B cell (primary cell): Measurements from ENCODE around the gene NDUFS5. TPM values are rescaled to one million over a fixed set of nuclear protein-coding genes. Genes with fewer than 3 reads are reported as not detected.
"Not testable (repeated sequence)": the region's sequence is repeated elsewhere in the genome, so short reads cannot be mapped to it uniquely, and the experiment has no call there.

Source experiments
- ATAC-seq: fragments of 200-7000 bp; cut with Tn5 transposase; one replicate; pipeline ENCODE4 v1.10.0; 2021; ENCODE audit warnings: low read depth, mild to moderate bottlenecking, moderate number of reproducible peaks, moderate library complexity
- CTCF ChIA-PET: fragments of 350-600 bp; sonication (Branson Sonifier 250); formaldehyde crosslinking; loops from one replicate; lab custom pipeline; 2021; ENCODE audit warnings: antibody characterized with exemption, inconsistent platforms; lab: Charles Lee
- POLR2A ChIA-PET: fragments of 350-600 bp; sonication (Branson Sonifier 250); formaldehyde crosslinking; loops from one replicate; lab custom pipeline; 2021; ENCODE audit warnings: antibody characterized with exemption; lab: Charles Lee
- DNase-seq: peaks from one replicate; pipeline ENCODE4 v3.0.0; 2013
- H2AFZ ChIP-seq: 2 replicates; pipeline ENCODE4 v1.6.1; 2012; ENCODE audit warnings: mild to moderate bottlenecking, low read depth, low read length; ENCODE audit not compliant: insufficient read depth, poor library complexity, severe bottlenecking
- H3K27ac ChIP-seq, 2 donors: 1 replicate in 1 of 2; 2 replicates in 1 of 2; pipeline ENCODE4 v1.5.1; 2012 to 2013; ENCODE audit warnings: low read length in 2 of 2, mild to moderate bottlenecking in 2 of 2, moderate library complexity in 1 of 2
- H3K27me3 ChIP-seq, 4 experiments: fragments of 200-600 bp in 1 of 4; sonication (generic) in 1 of 4; replicated peaks in 1 of 4; 1 replicate in 2 of 4; 2 replicates in 2 of 4; pipeline versions ENCODE4 v1.6.1 to v1.7.0; 2013 to 2016; ENCODE audit warnings: low read length in 3 of 4, mild to moderate bottlenecking in 2 of 4, mixed read lengths in 1 of 4, moderate library complexity in 1 of 4; ENCODE audit not compliant: insufficient read depth in 4 of 4, control insufficient read depth in 3 of 4; ENCODE audit errors: control extremely low read depth in 1 of 4
- H3K36me3 ChIP-seq, 2 experiments: replicated peaks in 1 of 2; 1 replicate in 1 of 2; 2 replicates in 1 of 2; pipeline versions ENCODE4 v1.6.1 to v1.7.1; 2013; ENCODE audit warnings: low read length in 1 of 2; ENCODE audit not compliant: insufficient read depth in 2 of 2, control insufficient read depth in 1 of 2; ENCODE audit errors: control extremely low read depth in 1 of 2, extremely low read depth in 1 of 2
- H3K4me1 ChIP-seq, 2 donors: fragments of 200-600 bp in 1 of 2; sonication (generic) in 1 of 2; 1 replicate in 1 of 2; 2 replicates in 1 of 2; pipeline versions ENCODE4 v1.5.1 to v1.6.1; 2013 to 2017; ENCODE audit warnings: low read length in 2 of 2; ENCODE audit not compliant: control insufficient read depth in 2 of 2, insufficient read depth in 2 of 2
- H3K4me2 ChIP-seq: replicated peaks from 2 replicates; pipeline ENCODE3; 2012; ENCODE audit warnings: mild to moderate bottlenecking, low read depth, low read length; ENCODE audit not compliant: poor library complexity, severe bottlenecking
- H3K4me3 ChIP-seq, 5 experiments: fragments of 200-600 bp in 1 of 5; sonication (generic) in 1 of 5; 1 replicate in 3 of 5; 2 replicates in 2 of 5; pipeline versions ENCODE4 v1.5.1 to v1.7.0; 2011 to 2016; ENCODE audit warnings: low read length in 4 of 5, mild to moderate bottlenecking in 4 of 5, low read depth in 2 of 5, control low read depth in 1 of 5, moderate library complexity in 1 of 5; ENCODE audit not compliant: insufficient read depth in 1 of 5; ENCODE audit errors: control extremely low read depth in 1 of 5, extremely low read depth in 1 of 5
- H3K79me2 ChIP-seq: fragments of 200-600 bp; sonication (generic); one replicate; pipeline ENCODE4 v1.6.0; 2016; ENCODE audit warnings: low read length; ENCODE audit not compliant: control insufficient read depth, insufficient read depth
- H3K9ac ChIP-seq: fragments of 200-600 bp; sonication (generic); 2 replicates; pipeline ENCODE4 v1.6.1; 2017; ENCODE audit warnings: mild to moderate bottlenecking, low read length, moderate library complexity
- H3K9me3 ChIP-seq, 3 donors: one replicate each; pipeline versions ENCODE4 v1.6.1 to v1.7.1; 2013; ENCODE audit warnings: low read length in 2 of 3; ENCODE audit not compliant: control insufficient read depth in 2 of 3, insufficient read depth in 1 of 3; ENCODE audit errors: control extremely low read depth in 1 of 3
- H4K20me1 ChIP-seq: 2 replicates; pipeline ENCODE4 v1.6.0; 2012; ENCODE audit warnings: mild to moderate bottlenecking, low read length; ENCODE audit not compliant: insufficient read depth, control insufficient read depth, poor library complexity, severe bottlenecking
- H3K27ac Mint-ChIP-seq: one replicate; pipeline ENCODE4 v1.8.0; 2021; ENCODE audit warnings: mixed read lengths
- H3K27me3 Mint-ChIP-seq: one replicate; pipeline ENCODE4 v1.8.0; 2021; ENCODE audit warnings: mixed read lengths
- H3K4me1 Mint-ChIP-seq: one replicate; pipeline ENCODE4 v1.8.0; 2021; ENCODE audit warnings: mixed read lengths
- H3K4me3 Mint-ChIP-seq: one replicate; pipeline ENCODE4 v1.8.0; 2021; ENCODE audit warnings: mixed read lengths
- H3K9me3 Mint-ChIP-seq: one replicate; pipeline ENCODE4 v1.8.0; 2022; ENCODE audit warnings: mixed read lengths; ENCODE audit not compliant: insufficient read depth
- CTCF ChIP-seq: fragments of 200-600 bp; IDR thresholded peaks from one replicate; pipeline ENCODE4 v1.8.0; 2022; ENCODE audit warnings: antibody characterized with exemption, mild to moderate bottlenecking
- EZH2 ChIP-seq: IDR thresholded peaks from 2 replicates; pipeline ENCODE4 v1.6.1; 2012; ENCODE audit warnings: borderline replicate concordance, low read depth, mild to moderate bottlenecking, moderate library complexity, low read length; ENCODE audit not compliant: insufficient read depth, poor library complexity, severe bottlenecking
- WGBS: methylation state at CpG from one replicate; pipeline ENCODE4 v1.1.5; 2013; ENCODE audit warnings: missing lambda C conversion rate; ENCODE audit not compliant: insufficient coverage; 5-methylcytosine and 5-hydroxymethylcytosine counted together
- intact Hi-C: fragments of 100-400 bp; cut with micrococcal nuclease; formaldehyde crosslinking; loops from one replicate; pipeline ENCODE4 v1.10.0; 2022
- polyA plus RNA-seq: library from polyadenylated mRNA; depleted of rRNA; stranded (reverse); fragments of >200 nt; gene quantifications from 2 replicates; pipeline ENCODE4 v1.2.3, GENCODE V29; 2012
- total RNA-seq, 2 donors: library from RNA; stranded (reverse); fragments of 120-200 nt in 1 of 2; gene quantifications; 1 replicate in 1 of 2; 2 replicates in 1 of 2; pipeline versions ENCODE4 v1.2.3 to v1.2.4, GENCODE V29; 2013 to 2022

NDUFS5 gene
- total and polyA plus RNA-seq, 2 donors (not counting 1 experiment from before 2014, with no cell fraction given) = 55.8 to 85.5 TPM

GRCh38 chr1:39048745-39049370, 22.7 kb downstream of the NDUFS5 start:
- Mint-ChIP-seq H3K4me3 (no peak overlapping the region), H3K27ac (no peak overlapping the region), H3K27me3 (no peaks in the 10 kb centered on the region), H3K9me3 (no peaks in the 10 kb centered on the region), H3K4me1 (peaks cover 23% of the 10 kb centered on the region)
- Histone ChIP-seq H3K9me3 (no peaks in the 10 kb centered on the region), H3K4me3 (no peak overlapping the region), H4K20me1 (no peaks in the 10 kb centered on the region), H3K4me1 (peaks cover under 1 to 12% of the 10 kb centered on the region in 2 donors), H3K36me3 (no peaks in the 10 kb centered on the region), H3K27ac (no peak overlapping the region), H2AFZ (no peak overlapping the region), H3K9ac (no peak overlapping the region), H3K4me2 (no peak overlapping the region), H3K79me2 (no peaks in the 10 kb centered on the region), H3K27me3 (no peaks in the 10 kb centered on the region)
- 34% methylated on average over 4 of the region's 7 CpGs for WGBS
- DNase-seq (no peak), ATAC-seq (no peak)
- TF ChIP-seq CTCF = no peak
- TF ChIP-seq EZH2 = no peak
- ChIA-PET POLR2A (no interaction called here), CTCF (interaction anchor here (0.6 to 0.7 kb wide), 2 partner anchors 149 to 177 kb away, joined by 3 to 4 read pairs; no protein-coding TSS in a partner anchor)
- intact Hi-C loops = no loop called here

DNA sequence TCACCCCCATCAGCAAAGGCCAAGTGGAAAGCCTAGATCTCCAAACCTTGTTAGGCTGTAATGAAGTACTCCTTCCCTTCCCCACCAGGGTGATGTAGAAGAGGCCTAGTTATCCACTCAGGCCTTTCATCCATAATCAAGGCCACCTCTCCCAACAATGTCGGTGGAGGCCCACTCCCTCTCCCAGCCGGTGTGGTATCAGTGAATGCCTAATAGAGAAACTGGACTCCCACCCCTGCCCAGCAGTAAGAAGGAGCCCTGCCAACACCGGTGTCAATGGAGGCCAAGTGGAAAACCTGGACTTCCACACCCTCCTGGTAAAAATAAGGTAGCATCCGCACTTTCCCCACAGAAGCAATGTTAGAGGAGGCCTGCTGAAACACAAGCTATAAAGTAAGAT, 23.9 kb downstream of the NDUFS5 start:
- Mint-ChIP-seq H3K9me3 (no peaks in the 10 kb centered on the region), H3K27me3 (no peaks in the 10 kb centered on the region), H3K4me3 (no peak overlapping the region), H3K4me1 (peaks cover 18% of the 10 kb centered on the region), H3K27ac (no peak overlapping the region)
- intact Hi-C loops = no loop called here
- Histone ChIP-seq H3K9ac (no peak overlapping the region), H4K20me1 (no peaks in the 10 kb centered on the region), H3K36me3 (no peaks in the 10 kb centered on the region), H3K27me3 (no peaks in the 10 kb centered on the region), H3K79me2 (no peaks in the 10 kb centered on the region), H3K4me1 (peaks cover 0 to 8% of the 10 kb centered on the region in 2 donors), H3K4me2 (no peak overlapping the region), H2AFZ (no peak overlapping the region), H3K27ac (no peak overlapping the region), H3K4me3 (no peak overlapping the region), H3K9me3 (no peaks in the 10 kb centered on the region)
- ATAC-seq (no peak), DNase-seq (no peak)
- 100% methylated on average over 3 of the region's 4 CpGs for WGBS
- TF ChIP-seq CTCF (no peak), EZH2 (no peak)
- ChIA-PET POLR2A (no interaction called here), CTCF (no interaction called here)

GRCh38 chr1:39051193-39051850, 25.2 kb downstream of the NDUFS5 start:
- H3K9ac ChIP-seq, H3K27me3 ChIP-seq, H2AFZ ChIP-seq, H3K36me3 ChIP-seq, H3K4me2 ChIP-seq, H3K79me2 ChIP-seq, intact Hi-C loops, H3K9me3 Mint-ChIP-seq, H3K27ac ChIP-seq, ATAC-seq, H3K27me3 Mint-ChIP-seq, CTCF ChIA-PET, H3K9me3 ChIP-seq, H3K4me3 ChIP-seq, H3K4me1 ChIP-seq, H4K20me1 ChIP-seq, H3K27ac Mint-ChIP-seq, DNase-seq, H3K4me3 Mint-ChIP-seq: not testable (repeated sequence)
- H3K4me1 Mint-ChIP-seq = peaks cover 18% of the 10 kb centered on the region
- 63% methylated on average over 5 of the region's 11 CpGs for WGBS
- POLR2A ChIA-PET = interaction anchor here (0.6 kb wide), 1 partner anchor 8 kb away, joined by 5 read pairs; no protein-coding TSS in a partner anchor
